NK-92 (cell line): ENCODE results near the gene NPAS2.

Source experiments
- DNase-seq: peaks from one replicate; lab custom pipeline; 2025; ENCODE audit not compliant: unreplicated experiment; lab: John Stamatoyannopoulos, UW

The NPAS2 gene

DNA sequence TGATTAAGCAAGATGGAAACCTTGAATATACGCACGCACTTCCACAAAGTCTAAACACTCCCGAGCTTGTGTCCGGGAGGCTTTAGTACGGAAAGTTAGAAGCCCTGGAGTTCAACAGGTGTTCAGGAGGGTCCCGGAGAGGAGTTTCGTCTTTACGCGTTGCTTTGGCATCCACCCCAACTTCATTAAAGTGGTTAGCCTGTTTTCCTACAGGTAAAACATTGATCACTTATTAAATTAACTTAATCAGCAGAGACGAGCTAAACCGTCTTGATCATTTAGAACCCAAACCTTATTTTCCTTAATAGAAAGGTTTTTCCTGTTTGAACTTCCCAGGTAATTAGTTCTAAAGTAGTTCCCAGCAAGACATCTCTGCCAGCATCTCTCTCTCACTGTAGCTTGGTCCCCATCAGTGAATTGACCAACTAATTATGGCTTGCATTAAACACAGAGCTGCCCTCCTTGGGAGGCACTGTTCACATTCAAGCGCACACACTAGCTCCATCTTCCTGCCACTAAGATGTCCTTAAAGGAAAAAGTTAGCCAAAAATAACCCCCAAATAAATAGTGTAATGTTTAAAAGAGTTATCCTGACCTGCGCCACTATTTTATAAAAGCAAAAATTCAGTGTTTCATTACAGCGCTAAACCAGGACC lies 1.4 kb downstream of the NPAS2 start:
- DNase-seq = no peak

DNA sequence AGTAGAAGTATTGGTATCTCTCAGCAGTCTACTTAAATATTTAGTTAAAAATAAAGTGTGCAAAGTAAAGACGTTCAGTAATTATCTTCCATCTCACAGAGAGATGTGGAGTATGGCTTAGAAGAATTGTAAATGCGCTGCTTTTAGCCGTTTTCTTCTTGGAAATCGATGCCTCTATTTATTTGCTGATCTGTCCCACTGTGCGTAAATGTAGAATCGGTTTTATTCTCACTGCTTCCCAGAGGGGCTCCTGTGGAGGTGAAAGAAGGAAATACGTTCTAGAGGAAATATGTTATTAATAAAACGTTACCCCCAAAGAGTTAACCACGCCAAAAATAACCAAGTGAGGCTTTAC lies 1.9 kb downstream of the NPAS2 start:
- DNase-seq = no peak

GRCh38 chr2:100822587-100823248 lies 2.8 kb downstream of the NPAS2 start:
- DNase-seq = no peak

DNA sequence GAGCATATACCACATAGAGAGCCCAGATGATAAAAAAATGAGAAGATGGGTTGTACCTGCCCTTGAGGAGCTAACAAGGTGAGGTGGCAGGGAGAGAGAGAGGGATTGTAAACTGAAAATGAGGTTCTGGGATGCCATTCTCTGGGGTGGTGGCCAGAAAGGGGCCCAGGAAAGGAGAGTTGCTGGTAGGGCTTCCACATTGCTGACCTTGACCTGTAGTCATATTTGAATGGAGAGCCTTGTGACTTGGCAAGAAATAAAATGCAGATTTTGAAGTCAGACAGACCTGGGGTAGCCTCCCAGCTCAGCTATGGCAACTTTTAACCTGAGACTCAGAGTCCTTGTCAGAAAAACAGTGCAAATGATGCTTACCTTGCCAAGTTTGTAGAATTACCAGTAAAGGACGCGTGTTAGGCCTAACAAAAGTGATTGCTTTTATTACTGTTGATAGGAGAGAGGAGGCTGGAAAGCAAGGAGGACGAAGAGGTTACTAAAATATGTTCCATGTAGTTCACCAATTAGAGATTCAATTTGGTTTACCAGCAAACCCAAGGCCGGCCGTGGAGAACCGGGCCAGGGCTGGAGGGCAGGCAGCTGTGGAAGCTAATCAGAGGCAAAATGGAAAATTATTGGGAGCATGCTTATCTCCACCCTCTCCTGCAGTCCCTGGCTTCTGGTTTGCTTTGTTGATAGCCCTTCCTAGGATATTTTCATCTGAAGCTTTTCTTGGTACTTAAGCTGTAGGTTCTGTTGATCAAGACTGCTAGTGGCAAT lies 3.9 kb downstream of the NPAS2 start:
- DNase-seq = no peak

DNA sequence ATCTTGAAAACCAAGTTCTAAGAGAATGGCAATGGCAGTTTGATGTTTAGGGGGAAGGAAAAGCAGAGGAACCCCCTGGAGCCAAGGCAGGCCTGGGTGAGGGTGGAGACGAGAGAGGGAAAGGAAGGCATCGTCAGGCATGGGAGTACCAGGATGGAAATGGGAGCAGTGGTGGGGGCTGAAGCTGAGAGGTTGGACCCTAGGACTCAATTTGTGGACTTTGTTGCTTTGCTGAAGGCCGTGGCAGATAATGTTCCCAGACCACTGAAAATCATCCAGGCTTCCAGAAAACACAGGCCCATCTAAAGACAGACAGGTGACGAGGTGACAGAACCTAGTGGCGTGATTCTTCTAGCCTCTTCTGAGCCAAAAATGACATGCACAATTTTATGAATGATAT lies 4.9 kb downstream of the NPAS2 start:
- no peak for DNase-seq

- DNase-seq = no peak
Measured at GRCh38 chr2:100826494-100826893, 6.6 kb downstream of the NPAS2 start.

GRCh38 chr2:100831158-100831750 lies 11.3 kb downstream of the NPAS2 start:
- DNase-seq = no peak

GRCh38 chr2:100831831-100832230 lies 11.9 kb downstream of the NPAS2 start:
- no peak for DNase-seq

GRCh38 chr2:100832885-100833284 lies 12.9 kb downstream of the NPAS2 start:
- no peak for DNase-seq

DNA sequence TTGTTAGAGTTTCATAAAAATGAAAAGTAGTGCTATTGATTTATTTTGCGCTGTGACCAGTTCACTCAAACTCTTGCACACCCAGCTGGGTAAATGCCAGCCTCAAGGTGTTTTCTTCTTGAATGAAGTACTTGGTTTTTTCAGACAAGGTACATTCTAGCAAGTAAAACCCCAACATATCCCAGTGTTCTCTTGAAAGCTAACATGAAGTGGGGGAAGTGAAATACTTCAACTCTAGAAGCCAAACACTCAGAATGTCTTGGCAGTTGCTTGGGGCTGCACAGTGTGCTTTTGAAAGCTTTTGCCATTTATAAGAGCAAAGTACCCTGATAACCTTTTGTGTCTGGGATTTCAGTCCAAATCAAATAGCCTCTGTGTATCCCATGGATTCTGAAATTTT lies 13.4 kb downstream of the NPAS2 start:
- no peak for DNase-seq

DNA sequence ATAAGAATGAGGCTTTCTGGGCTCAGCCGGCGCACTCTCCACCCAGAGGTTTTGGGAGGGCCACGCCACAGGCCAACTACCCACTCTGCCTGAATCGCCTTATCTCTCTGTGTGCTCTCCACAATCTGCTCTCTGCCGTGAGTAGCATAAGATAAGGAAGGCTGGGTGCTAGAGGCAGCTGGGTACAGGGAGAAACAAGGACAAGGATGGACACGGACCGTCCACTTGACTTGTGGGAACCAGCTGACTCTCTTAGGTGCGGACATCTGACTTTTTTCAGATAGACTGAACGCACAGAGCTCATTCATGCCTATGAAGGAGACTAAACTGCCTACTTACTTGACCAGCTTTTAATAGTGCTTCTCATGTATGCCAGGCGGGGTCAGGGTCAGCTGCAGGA lies 14.3 kb downstream of the NPAS2 start:
- DNase-seq = no peak

DNA sequence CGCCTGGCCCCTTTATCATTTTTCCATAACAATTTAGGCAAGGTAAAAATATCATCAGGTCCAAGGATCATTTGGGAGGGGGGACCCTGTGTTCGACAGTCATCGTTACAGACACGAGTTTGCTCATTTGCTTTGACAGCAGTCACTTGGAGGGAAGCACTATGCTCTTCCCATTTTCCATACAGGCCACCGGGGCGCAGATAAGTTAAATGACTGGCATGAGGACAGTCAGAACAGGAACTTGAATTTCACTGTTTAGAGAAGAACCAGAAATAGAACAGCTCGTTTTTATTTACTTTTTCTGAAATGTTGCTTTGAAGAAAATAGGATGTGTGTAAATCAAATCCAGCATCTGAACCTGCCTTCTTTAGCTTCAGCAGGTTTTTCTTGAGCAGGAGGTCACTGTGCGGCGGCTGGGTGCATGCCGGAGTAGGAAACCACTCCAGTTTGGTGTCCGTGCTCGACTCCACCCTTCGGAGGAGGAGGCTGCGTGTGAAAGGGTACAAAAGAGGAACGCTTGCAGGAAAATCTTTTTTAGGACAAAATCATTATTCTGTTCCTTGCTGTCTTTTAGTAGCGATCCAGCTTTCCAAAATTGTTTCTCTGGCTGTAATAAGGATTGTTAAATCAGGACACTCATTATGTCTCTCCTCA lies 15.2 kb downstream of the NPAS2 start:
- no peak for DNase-seq

DNA sequence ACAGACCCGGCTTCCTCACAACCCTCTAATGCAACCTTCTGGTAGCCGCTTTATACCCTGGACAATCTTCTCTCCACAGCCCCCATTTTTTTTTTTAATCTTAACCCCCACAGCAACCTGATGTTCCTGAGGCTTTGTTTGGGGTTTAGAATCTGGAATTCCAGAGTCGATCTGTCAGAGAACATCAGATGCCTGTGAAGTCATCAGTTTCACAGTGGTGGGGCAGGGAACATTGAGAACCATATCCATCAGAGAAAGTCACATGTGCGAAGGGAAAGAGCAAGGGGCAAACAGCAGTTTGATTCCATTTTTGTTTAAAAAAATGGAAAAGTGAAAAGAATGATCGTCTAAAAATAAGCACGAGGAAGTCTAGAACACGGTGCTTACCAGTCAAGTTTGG lies 20.6 kb downstream of the NPAS2 start:
- no peak for DNase-seq

- DNase-seq = no peak
Measured at GRCh38 chr2:100842241-100842922, 22.4 kb downstream of the NPAS2 start.

- DNase-seq = no peak
Measured at GRCh38 chr2:100844514-100844913, 24.6 kb downstream of the NPAS2 start.

GRCh38 chr2:100845141-100845991 lies 25.4 kb downstream of the NPAS2 start:
- no peak for DNase-seq

DNA sequence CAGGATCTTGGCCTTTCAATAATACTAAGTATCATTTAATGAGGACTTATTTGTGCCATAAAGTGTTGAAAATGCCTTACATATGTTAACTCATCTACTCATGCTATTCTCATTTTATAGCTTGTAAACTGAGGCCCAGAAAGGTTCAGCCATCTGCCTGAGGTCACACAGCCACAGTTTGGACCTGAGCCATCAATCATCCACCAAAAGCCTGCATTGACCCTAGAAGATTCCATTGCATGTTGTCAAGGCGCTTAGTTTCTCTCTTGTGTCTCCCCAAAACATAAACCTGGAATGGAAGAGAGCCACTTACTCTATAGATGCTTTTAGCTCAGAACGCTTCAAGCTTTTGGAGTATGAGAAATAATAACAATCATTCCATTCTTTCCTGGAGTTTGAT lies 26.8 kb downstream of the NPAS2 start:
- no peak for DNase-seq

GRCh38 chr2:100852447-100852846 lies 32.5 kb downstream of the NPAS2 start:
- no peak for DNase-seq

DNA sequence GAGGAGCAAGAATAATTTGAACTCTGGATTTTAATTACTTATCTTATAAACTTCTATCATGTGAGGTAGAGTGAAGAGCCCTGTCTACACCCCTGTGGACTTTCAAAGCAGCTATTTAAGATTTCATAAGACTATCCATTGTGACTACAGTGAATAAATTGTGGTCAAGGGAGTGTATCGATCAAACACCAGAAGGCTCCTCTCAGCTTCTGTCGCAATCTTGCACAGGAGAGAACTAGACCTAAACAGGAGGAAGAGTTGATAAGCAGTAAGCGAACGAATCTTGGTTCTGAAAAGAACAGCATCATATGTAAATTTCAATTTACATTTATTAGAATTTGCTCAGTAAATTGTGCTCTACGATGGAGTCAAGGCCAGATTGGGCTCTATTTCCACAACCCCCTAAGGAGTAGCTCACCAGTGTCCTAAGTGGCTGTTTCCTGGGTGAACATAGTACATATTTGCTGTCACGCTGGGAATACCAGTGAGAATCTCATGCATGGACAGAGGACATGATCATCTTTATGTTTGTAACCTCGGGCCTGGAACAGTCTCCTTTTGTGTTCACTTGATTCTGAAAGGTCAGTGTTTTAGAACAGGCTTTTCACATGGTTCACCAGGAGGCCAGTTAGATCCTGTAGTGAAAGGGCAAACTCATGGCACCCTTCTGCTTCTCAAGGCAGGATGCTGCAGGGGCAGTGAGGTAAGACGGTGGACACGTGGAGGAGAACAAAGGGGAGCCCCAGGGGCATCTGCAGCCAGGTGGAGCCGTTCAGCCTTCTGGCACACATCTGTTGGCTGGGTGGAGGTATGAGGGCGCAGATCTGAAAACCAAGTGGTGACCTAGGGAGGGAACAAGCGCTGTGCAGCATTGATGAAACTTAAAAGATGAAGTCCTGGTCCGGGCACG lies 33.3 kb downstream of the NPAS2 start:
- DNase-seq = no peak
